ENCODE data around the gene RCOR3. TPM values are rescaled to one million over a fixed set of nuclear protein-coding genes. Genes with fewer than 3 reads are reported as not detected.

Gene RCOR3
- total RNA-seq, 1 experiment from 2014 or later, result 9.3 TPM

Other genes with a start within 250 kb of the RCOR3 start
- gene KCNH1, start 125.2 kb upstream of the RCOR3 start, total RNA-seq (2014; rRNA removed; shearing (Covaris generic); ENCODE audit: low replicate concordance), result not detected in 2 replicates
- 5.8 and 22.9 TPM in 2 replicates for gene TRAF5, start 67.5 kb downstream of the RCOR3 start, total RNA-seq (2014; rRNA removed; shearing (Covaris generic); ENCODE audit: low replicate concordance)
- gene RD3, start 232.8 kb downstream of the RCOR3 start, total RNA-seq (2014; rRNA removed; shearing (Covaris generic); ENCODE audit: low replicate concordance), result not detected in 2 replicates